PFSK-1 (cell line): ENCODE data around the gene SCN5A.

Source experiments
- FOXP2 ChIP-seq: optimal IDR thresholded peaks from 2 replicates; pipeline ENCODE3; 2011; ENCODE audit warnings: borderline replicate concordance, control low read depth, inconsistent platforms; ENCODE audit not compliant: insufficient read depth; ENCODE audit errors: extremely low read length, extremely low read depth
- POLR2AphosphoS5 ChIP-seq: IDR thresholded peaks from 2 replicates; pipeline ENCODE4 v1.6.1; 2012; ENCODE audit warnings: low read depth, mild to moderate bottlenecking, control low read depth, low read length, moderate library complexity
- REST ChIP-seq, 2 experiments: IDR thresholded peaks; 2 replicates each; pipeline versions ENCODE4 v1.6.1 to v1.8.0; 2011 to 2012; ENCODE audit warnings: low read depth in 2 of 2, low read length in 2 of 2, control low read depth in 1 of 2, inconsistent platforms in 1 of 2, mild to moderate bottlenecking in 1 of 2, moderate library complexity in 1 of 2; ENCODE audit not compliant: insufficient read depth in 1 of 2
- SIN3A ChIP-seq: IDR thresholded peaks from 2 replicates; pipeline ENCODE4 v1.6.1; 2012; ENCODE audit warnings: mild to moderate bottlenecking, low read length, moderate library complexity, borderline replicate concordance; ENCODE audit not compliant: insufficient read depth
- TAF1 ChIP-seq: IDR thresholded peaks from 2 replicates; pipeline ENCODE4 v1.6.1; 2012; ENCODE audit warnings: low read length, control low read depth, borderline replicate concordance; ENCODE audit not compliant: insufficient read depth

The SCN5A gene

GRCh38 chr3:38640661-38641452 lies 8.6 kb downstream of the SCN5A start:
- TF ChIP-seq TAF1 = no peak
- TF ChIP-seq POLR2AphosphoS5 = no peak

GRCh38 chr3:38638354-38638753 lies 11.1 kb downstream of the SCN5A start:
- TF ChIP-seq REST (IDR thresholded peaks at IDR 0.05; ENCODE audit: insufficient read depth in 1 of 2, low read depth in 2 of 2, low read length in 2 of 2) (no peak), SIN3A (no peak), TAF1 (no peak), POLR2AphosphoS5 (no peak), FOXP2 (no peak)

GRCh38 chr3:38637906-38638305 lies 11.6 kb downstream of the SCN5A start:
- TF ChIP-seq TAF1 (no peak), REST (IDR thresholded peaks at IDR 0.05; ENCODE audit: insufficient read depth in 1 of 2, low read depth in 2 of 2, low read length in 2 of 2) (no peak), POLR2AphosphoS5 (no peak), FOXP2 (no peak), SIN3A (no peak)

GRCh38 chr3:38636881-38637280 lies 12.6 kb downstream of the SCN5A start:
- no peak for TF ChIP-seq FOXP2
- TF ChIP-seq POLR2AphosphoS5 = no peak
- TF ChIP-seq TAF1 = no peak
- TF ChIP-seq REST (IDR thresholded peaks at IDR 0.05; ENCODE audit: insufficient read depth in 1 of 2, low read depth in 2 of 2, low read length in 2 of 2) = no peak
- no peak for TF ChIP-seq SIN3A

GRCh38 chr3:38636464-38636863 lies 13.0 kb downstream of the SCN5A start:
- TF ChIP-seq FOXP2 (no peak), POLR2AphosphoS5 (no peak), TAF1 (no peak), REST (IDR thresholded peaks at IDR 0.05; ENCODE audit: insufficient read depth in 1 of 2, low read depth in 2 of 2, low read length in 2 of 2) (no peak), SIN3A (no peak)
